GM23338 (cell line): Measurements from ENCODE around the gene KCNAB1. TPM values are rescaled to one million over a fixed set of nuclear protein-coding genes. Genes with fewer than 3 reads are reported as not detected.

Source experiments
- ATAC-seq: fragments of 200-7000 bp; cut with Tn5 transposase; 3 replicates; pipeline ENCODE4 v1.9.1; 2020
- DNase-seq: peaks from one replicate; pipeline ENCODE4 v3.0.0-alpha.2; 2015; ENCODE audit warnings: low spot score
- H2AFZ ChIP-seq: fragments of 200-600 bp; sonication (generic); 2 replicates; pipeline ENCODE4 v1.8.0; 2016; ENCODE audit warnings: antibody characterized with exemption, mild to moderate bottlenecking, moderate library complexity
- H3F3A ChIP-seq: fragments of 200-600 bp; sonication (generic); replicated peaks from 2 replicates; pipeline ENCODE4 v1.8.0; 2017; ENCODE audit warnings: antibody characterized with exemption, mixed run types, low read depth
- H3K27ac ChIP-seq: fragments of 200-600 bp; sonication (generic); 2 replicates; pipeline ENCODE4 v1.6.1; 2016; ENCODE audit warnings: low read depth
- H3K27me3 ChIP-seq: fragments of 200-600 bp; sonication (generic); 2 replicates; pipeline ENCODE4 v1.8.0; 2016; ENCODE audit warnings: mild to moderate bottlenecking, mixed run types, moderate library complexity; ENCODE audit not compliant: insufficient read depth
- H3K36me3 ChIP-seq: fragments of 200-600 bp; sonication (generic); 2 replicates; pipeline ENCODE4 v1.8.0; 2016; ENCODE audit warnings: mild to moderate bottlenecking; ENCODE audit not compliant: insufficient read depth
- H3K4me1 ChIP-seq: fragments of 200-600 bp; sonication (generic); 2 replicates; pipeline ENCODE4 v1.8.0; 2016; ENCODE audit warnings: mild to moderate bottlenecking, moderate library complexity; ENCODE audit not compliant: insufficient read depth
- H3K4me2 ChIP-seq: fragments of 200-600 bp; sonication (generic); 2 replicates; pipeline ENCODE4 v1.7.1; 2017; ENCODE audit warnings: mixed run types
- H3K4me3 ChIP-seq: fragments of 200-600 bp; sonication (generic); 2 replicates; pipeline ENCODE4 v1.6.1; 2016; ENCODE audit warnings: mixed run types
- H3K79me2 ChIP-seq: fragments of 200-600 bp; sonication (generic); replicated peaks from 2 replicates; pipeline ENCODE4 v1.8.0; 2017; ENCODE audit warnings: mild to moderate bottlenecking; ENCODE audit not compliant: insufficient read depth
- H3K9me2 ChIP-seq: fragments of 200-600 bp; sonication (generic); 2 replicates; pipeline ENCODE4 v1.8.0; 2017; ENCODE audit not compliant: insufficient read depth
- H4K20me1 ChIP-seq: fragments of 200-600 bp; sonication (generic); replicated peaks from 2 replicates; pipeline ENCODE4 v1.8.0; 2017; ENCODE audit warnings: mild to moderate bottlenecking; ENCODE audit not compliant: insufficient read depth
- H3K27ac Mint-ChIP-seq: 2 replicates; pipeline ENCODE4 v1.8.0; 2020; ENCODE audit warnings: inconsistent platforms, mild to moderate bottlenecking, moderate library complexity, mixed read lengths
- H3K27me3 Mint-ChIP-seq: 3 replicates; pipeline ENCODE4 v1.8.0; 2022; ENCODE audit warnings: low read depth, mild to moderate bottlenecking, moderate library complexity, mixed read lengths, inconsistent platforms; ENCODE audit not compliant: insufficient read depth, poor library complexity
- H3K36me3 Mint-ChIP-seq: 3 replicates; pipeline ENCODE4 v1.8.0; 2021; ENCODE audit warnings: low read depth, mild to moderate bottlenecking, inconsistent platforms, moderate library complexity, mixed read lengths
- H3K4me1 Mint-ChIP-seq: 3 replicates; pipeline ENCODE4 v1.8.0; 2020; ENCODE audit warnings: mild to moderate bottlenecking, inconsistent platforms, mixed read lengths
- H3K4me3 Mint-ChIP-seq: 3 replicates; pipeline ENCODE4 v1.8.0; 2021; ENCODE audit warnings: moderate library complexity, mild to moderate bottlenecking, inconsistent platforms, mixed read lengths
- H3K9me3 Mint-ChIP-seq: 3 replicates; pipeline ENCODE4 v1.8.0; 2020; ENCODE audit warnings: moderate library complexity, mild to moderate bottlenecking, inconsistent platforms, mixed read lengths
- CREB1 ChIP-seq: fragments of 250-450 bp; sonication (Bioruptor Pico); IDR thresholded peaks from 2 replicates; pipeline ENCODE4 v1.5.0; 2020; ENCODE audit warnings: low read depth, mild to moderate bottlenecking, moderate library complexity
- CTCF ChIP-seq, 2 experiments: fragments of 200-600 bp in 1 of 2; sonication (generic) in 1 of 2; conservative IDR thresholded peaks; 2 replicates each; pipeline versions ENCODE4 v1.5.1 to v1.6.1; 2016 to 2017; ENCODE audit warnings: antibody characterized with exemption in 2 of 2, low read depth in 2 of 2, mild to moderate bottlenecking in 2 of 2, moderate library complexity in 1 of 2
- ETS1 ChIP-seq: IDR thresholded peaks from 2 replicates; pipeline ENCODE4 v1.6.1; 2016; ENCODE audit warnings: antibody characterized with exemption
- EZH2 ChIP-seq: fragments of 200-600 bp; sonication (generic); IDR thresholded peaks from one replicate; pipeline ENCODE4 v1.8.0; 2017; ENCODE audit warnings: antibody characterized with exemption, mild to moderate bottlenecking, low read depth; ENCODE audit not compliant: unreplicated experiment
- EZH2phosphoT487 ChIP-seq: fragments of 200-600 bp; sonication (generic); IDR thresholded peaks from one replicate; pipeline ENCODE4 v1.8.1; 2018; ENCODE audit warnings: antibody characterized with exemption; ENCODE audit not compliant: unreplicated experiment
- JUNB ChIP-seq: IDR thresholded peaks from one replicate; pipeline ENCODE4 v1.6.1; 2016; ENCODE audit warnings: antibody characterized with exemption; ENCODE audit not compliant: unreplicated experiment
- NANOG ChIP-seq: IDR thresholded peaks from 2 replicates; pipeline ENCODE4 v1.6.1; 2016; ENCODE audit warnings: antibody characterized with exemption, borderline replicate concordance
- POLR2AphosphoS5 ChIP-seq: IDR thresholded peaks from 2 replicates; pipeline ENCODE4 v1.6.1; 2016; ENCODE audit warnings: antibody characterized with exemption, low read depth
- REST ChIP-seq: IDR thresholded peaks from one replicate; pipeline ENCODE4 v1.6.1; 2018; ENCODE audit warnings: antibody characterized with exemption; ENCODE audit not compliant: unreplicated experiment
- STAT1 ChIP-seq: IDR thresholded peaks from one replicate; pipeline ENCODE4 v1.6.1; 2016; ENCODE audit warnings: antibody characterized with exemption; ENCODE audit not compliant: unreplicated experiment
- ZNF114 ChIP-seq: fragments of 250-450 bp; sonication (Bioruptor Pico); IDR thresholded peaks from 2 replicates; pipeline ENCODE4 v1.5.0; 2020; ENCODE audit warnings: mild to moderate bottlenecking, moderate library complexity
- ZNF331 ChIP-seq: fragments of 250-450 bp; sonication (Bioruptor Pico); IDR thresholded peaks from 2 replicates; pipeline ENCODE4 v1.5.0; 2020; ENCODE audit warnings: low read depth, mild to moderate bottlenecking, moderate library complexity
- ZNF462 ChIP-seq: fragments of 250-450 bp; sonication (Bioruptor Pico); IDR thresholded peaks from 2 replicates; pipeline ENCODE4 v1.5.0; 2020; ENCODE audit warnings: mild to moderate bottlenecking, moderate library complexity
- polyA plus RNA-seq: library from polyadenylated mRNA; unstranded; fragments of >200 nt; fragmentation: Nextera tagmentation; extraction: Ambion mirVana; gene quantifications from 2 replicates; pipeline ENCODE4 v1.2.1, GENCODE V29; 2016
- total RNA-seq: library from RNA; depleted of rRNA; stranded (reverse); fragments of >200 nt; shearing (Covaris generic); gene quantifications from 2 replicates; pipeline ENCODE4 v1.2.3, GENCODE V29; 2014

KCNAB1 gene
- total and polyA plus RNA-seq, 2 experiments from 2014 or later, result 0.69 to 2.6 TPM

GRCh38 chr3:156389449-156389950 is 269.1 kb downstream of the KCNAB1 start:
- Histone ChIP-seq H3K4me2 (no peak overlapping the region), H3K4me3 (no peak overlapping the region), H3K4me1 (no peaks in the 10 kb centered on the region), H4K20me1 (no peaks in the 10 kb centered on the region), H3K27me3 (no peaks in the 10 kb centered on the region), H3K36me3 (no peaks in the 10 kb centered on the region), H3K79me2 (no peaks in the 10 kb centered on the region), H2AFZ (no peak overlapping the region), H3K9me2 (peaks cover 12% of the 10 kb centered on the region; the same call in 1 of the 2 replicates), H3F3A (no peaks in the 10 kb centered on the region), H3K27ac (no peak overlapping the region)
- Mint-ChIP-seq H3K27ac (no peak overlapping the region), H3K4me3 (no peak overlapping the region), H3K27me3 (no peaks in the 10 kb centered on the region), H3K4me1 (no peaks in the 10 kb centered on the region), H3K9me3 (no peaks in the 10 kb centered on the region), H3K36me3 (no peaks in the 10 kb centered on the region)
- no peak for TF ChIP-seq EZH2phosphoT487
- TF ChIP-seq CTCF (conservative IDR thresholded peaks at IDR 0.05; ENCODE audit: low read depth in 2 of 2), result no peak
- no peak for TF ChIP-seq NANOG
- TF ChIP-seq JUNB, result no peak
- TF ChIP-seq ZNF114 (CRISPR knock-in tag), result no peak
- no peak for TF ChIP-seq POLR2AphosphoS5
- TF ChIP-seq REST, result no peak
- TF ChIP-seq ZNF462 (CRISPR knock-in tag), result no peak
- TF ChIP-seq ZNF331, result no peak
- TF ChIP-seq ETS1, result no peak
- TF ChIP-seq EZH2, result no peak
- TF ChIP-seq STAT1, result no peak
- TF ChIP-seq CREB1 (CRISPR knock-in tag), result no peak
- DNase-seq (no peak), ATAC-seq (no peak)
